Peyer's patch (tissue), 4 donors: ENCODE measurements around the gene VSIG10. TPM values are rescaled to one million over a fixed set of nuclear protein-coding genes. Genes with fewer than 3 reads are reported as not detected.

Experiments
- DNase-seq, 3 donors: peaks; one replicate each; pipeline ENCODE4 v3.0.0-alpha.2; 2017 to 2019
- H3K27ac ChIP-seq, 4 donors: fragments of 200-600 bp; sonication (generic); one replicate each; pipeline ENCODE4 v1.5.1; 2016 to 2019
- H3K27me3 ChIP-seq, 2 donors: fragments of 200-600 bp; sonication (generic); one replicate each; pipeline ENCODE4 v1.5.1; 2019
- H3K36me3 ChIP-seq, 3 donors: fragments of 200-600 bp; sonication (generic); one replicate each; pipeline ENCODE4 v1.5.1; 2016 to 2019
- H3K4me1 ChIP-seq, 4 donors: fragments of 200-600 bp; sonication (generic); one replicate each; pipeline ENCODE4 v1.5.1; 2016 to 2019
- H3K4me3 ChIP-seq, 4 donors: fragments of 200-600 bp; sonication (generic); 1 replicate in 3 of 4; 2 replicates in 1 of 4; pipeline ENCODE4 v1.5.1; 2016 to 2019; ENCODE audit warnings: mild to moderate bottlenecking in 1 of 4
- H3K9me3 ChIP-seq, 4 donors: fragments of 200-600 bp; sonication (generic); one replicate each; pipeline ENCODE4 v1.5.1; 2016 to 2019; ENCODE audit warnings: mild to moderate bottlenecking in 1 of 4
- CTCF ChIP-seq, 6 experiments: fragments of 450-650 bp in 4 of 6; fragments of 200-600 bp in 2 of 6; sonication (generic) in 1 of 6; IDR thresholded peaks; one replicate each; pipeline ENCODE4 v1.5.1; 2017 to 2019; ENCODE audit warnings: antibody characterized with exemption in 6 of 6, mild to moderate bottlenecking in 3 of 6, moderate library complexity in 1 of 6
- POLR2A ChIP-seq, 2 donors: fragments of 450-650 bp; IDR thresholded peaks; one replicate each; pipeline ENCODE4 v1.5.1; 2017; ENCODE audit warnings: antibody characterized with exemption in 2 of 2, mild to moderate bottlenecking in 2 of 2, moderate library complexity in 2 of 2
- total RNA-seq, 4 donors: library from RNA; depleted of rRNA; stranded (reverse); fragments of >200 nt; gene quantifications; one replicate each; pipeline ENCODE4 v1.1.0, GENCODE V29; 2016

The VSIG10 gene
- 100 to 1,000 TPM in 3 of 4 donors, 10 to 100 TPM in 1; 72.6 to 342 (median 208) TPM for total RNA-seq

- TF ChIP-seq POLR2A (IDR thresholded peaks at IDR 0.05) (peak; percentile 98), CTCF (IDR thresholded peaks at IDR 0.05) (peak in 2 of 6 experiments; percentile 16 to 19)
- DNase-seq: peak in 2 of 3 donors; percentile 86 to 90
- H3K36me3 ChIP-seq: peaks cover 0 to 6% (median 0%) of the 10 kb centered on the region in 3 donors
- peak within 1 kb of the TSS; percentile 43 to 95 (median 87) for H3K27ac ChIP-seq
- H3K4me3 ChIP-seq: peak within 1 kb of the TSS; percentile 56 to 95 (median 74)
- H3K9me3 ChIP-seq: no peaks in the 10 kb centered on the region
- peaks cover 0 to 31% (median 0%) of the 10 kb centered on the region in 4 donors for H3K4me1 ChIP-seq
- H3K27me3 ChIP-seq: no peaks in the 10 kb centered on the region
Measured at GRCh38 chr12:118103601-118104382, at the start of gene VSIG10. TSS of gene VSIG10 (minus strand) at chr12:118104011. CDS start at chr12:118103671, 340 bp downstream.

GRCh38 chr12:118151755-118152154, 47.9 kb upstream of the VSIG10 start:
- Histone ChIP-seq H3K27me3 (no peaks in the 10 kb centered on the region), H3K9me3 (no peaks in the 10 kb centered on the region), H3K4me1 (peaks cover 0 to 4% (median 0%) of the 10 kb centered on the region in 4 donors), H3K27ac (no peak overlapping the region), H3K4me3 (no peak overlapping the region), H3K36me3 (peaks cover 0 to 43% (median 0%) of the 10 kb centered on the region in 3 donors)
- TF ChIP-seq CTCF (IDR thresholded peaks at IDR 0.05): no peak
- TF ChIP-seq POLR2A (IDR thresholded peaks at IDR 0.05): no peak
- DNase-seq: no peak

- no peak for DNase-seq
- H3K9me3 ChIP-seq: no peaks in the 10 kb centered on the region
- no peak overlapping the region for H3K27ac ChIP-seq
- no peaks in the 10 kb centered on the region for H3K27me3 ChIP-seq
- H3K36me3 ChIP-seq: peaks cover 0 to 49% (median 0%) of the 10 kb centered on the region in 3 donors
- no peak for TF ChIP-seq CTCF (IDR thresholded peaks at IDR 0.05)
- H3K4me1 ChIP-seq: peaks cover 0 to 4% (median 0%) of the 10 kb centered on the region in 4 donors
- no peak overlapping the region for H3K4me3 ChIP-seq
Measured at GRCh38 chr12:118150625-118151024, 46.8 kb upstream of the VSIG10 start.

- Histone ChIP-seq H3K4me3 (no peak overlapping the region), H3K9me3 (no peaks in the 10 kb centered on the region), H3K27ac (no peak overlapping the region), H3K36me3 (peaks cover 0 to 67% (median 0%) of the 10 kb centered on the region in 3 donors), H3K27me3 (no peaks in the 10 kb centered on the region), H3K4me1 (peaks cover 0 to 4% (median 0%) of the 10 kb centered on the region in 4 donors)
- no peak for TF ChIP-seq CTCF (IDR thresholded peaks at IDR 0.05)
- no peak for TF ChIP-seq POLR2A (IDR thresholded peaks at IDR 0.05)
- DNase-seq: no peak
Measured at GRCh38 chr12:118148287-118148686, 44.5 kb upstream of the VSIG10 start.

- no peaks in the 10 kb centered on the region for H3K27me3 ChIP-seq
- H3K9me3 ChIP-seq: no peaks in the 10 kb centered on the region
- no peak overlapping the region for H3K4me3 ChIP-seq
- H3K4me1 ChIP-seq: peaks cover 0 to 4% (median 0%) of the 10 kb centered on the region in 4 donors
- no peak overlapping the region for H3K27ac ChIP-seq
- DNase-seq: no peak
- peaks cover 0 to 69% (median 0%) of the 10 kb centered on the region in 3 donors for H3K36me3 ChIP-seq
- TF ChIP-seq POLR2A (IDR thresholded peaks at IDR 0.05): no peak
- no peak for TF ChIP-seq CTCF (IDR thresholded peaks at IDR 0.05)
Measured at GRCh38 chr12:118145798-118146156, 42.0 kb upstream of the VSIG10 start.
